ENCODE data around the gene SLC35F1. TPM values are rescaled to one million over a fixed set of nuclear protein-coding genes. Genes with fewer than 3 reads are reported as not detected.

SLC35F1 gene
- total and polyA plus RNA-seq, 3 experiments from 2014 or later, result not detected

DNA sequence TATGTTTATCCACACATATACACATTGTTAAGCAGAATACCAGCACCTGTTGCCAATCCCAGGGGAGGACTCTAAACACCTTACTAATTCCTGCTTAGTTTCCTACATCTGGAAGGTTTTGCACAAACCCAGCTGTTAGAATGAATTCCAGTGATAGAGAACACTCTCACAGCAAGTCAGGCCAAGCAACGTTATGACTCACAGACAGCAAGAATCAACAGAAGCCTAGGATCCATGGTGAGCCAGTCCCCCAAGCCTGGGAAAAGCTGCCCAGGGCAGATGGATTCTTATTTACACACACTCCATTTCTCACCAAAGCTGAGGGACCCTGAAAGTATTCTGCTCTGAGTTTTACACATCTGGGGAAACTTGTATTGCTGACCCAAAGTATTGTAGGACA lies 291.7 kb downstream of the SLC35F1 start:
- H3K4me1 Mint-ChIP-seq, result no peaks in the 10 kb centered on the region
- H3K9me3 Mint-ChIP-seq, result no peaks in the 10 kb centered on the region
- no peaks in the 10 kb centered on the region for H3K36me3 Mint-ChIP-seq
- DNase-seq, result no peak
- H3K4me3 Mint-ChIP-seq, result no peak overlapping the region
- no peaks in the 10 kb centered on the region for H3K36me3 ChIP-seq (ENCODE audit: insufficient read depth, low read length)
- no peaks in the 10 kb centered on the region for H3K27me3 ChIP-seq (ENCODE audit: insufficient read depth, low read length, poor library complexity, severe bottlenecking)
- H3K4me1 ChIP-seq (ENCODE audit: insufficient read depth, low read length), result no peaks in the 10 kb centered on the region
- peaks cover 3 to 12% of the 10 kb centered on the region in 2 donors for H3K27me3 Mint-ChIP-seq
- no peaks in the 10 kb centered on the region for H3K9me3 ChIP-seq (ENCODE audit: low read length)
- H3K4me3 ChIP-seq (ENCODE audit: low read length), result no peak overlapping the region
- H3K27ac ChIP-seq (ENCODE audit: low read depth, low read length), result no peak overlapping the region
- ChIA-PET CTCF (no interaction called here), POLR2A (no interaction called here)
- H3K27ac Mint-ChIP-seq, result no peak overlapping the region

DNA sequence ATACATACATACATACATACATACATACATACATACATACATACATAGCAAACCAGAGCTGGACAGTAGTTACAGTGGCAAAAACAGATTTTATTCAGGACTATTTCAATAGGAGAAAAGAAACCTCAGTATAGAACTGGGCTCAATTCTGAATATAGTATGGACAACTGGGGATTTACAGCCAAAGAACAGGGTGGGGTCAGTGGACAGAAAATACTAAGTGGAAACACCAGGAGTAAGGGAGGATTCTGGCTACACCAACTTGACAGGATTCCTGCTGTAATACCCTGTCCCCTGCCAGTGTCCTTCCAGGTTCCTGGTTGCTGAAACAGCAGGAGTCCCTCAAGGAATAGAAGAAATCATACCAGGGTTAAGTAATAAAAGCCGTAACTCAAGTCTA lies 293.1 kb downstream of the SLC35F1 start:
- Histone ChIP-seq H3K27me3 (ENCODE audit: insufficient read depth, low read length, poor library complexity, severe bottlenecking) (no peaks in the 10 kb centered on the region), H3K27ac (ENCODE audit: low read depth, low read length) (no peak overlapping the region), H3K9me3 (ENCODE audit: low read length) (no peaks in the 10 kb centered on the region), H3K4me1 (ENCODE audit: insufficient read depth, low read length) (no peaks in the 10 kb centered on the region), H3K4me3 (ENCODE audit: low read length) (no peak overlapping the region), H3K36me3 (ENCODE audit: insufficient read depth, low read length) (no peaks in the 10 kb centered on the region)
- Mint-ChIP-seq H3K9me3 (no peaks in the 10 kb centered on the region), H3K4me1 (no peaks in the 10 kb centered on the region), H3K27ac (no peak overlapping the region), H3K27me3 (peaks cover 3 to 12% of the 10 kb centered on the region in 2 donors), H3K36me3 (no peaks in the 10 kb centered on the region), H3K4me3 (no peak overlapping the region)
- DNase-seq, result no peak
- ChIA-PET CTCF (no interaction called here), POLR2A (no interaction called here)

DNA sequence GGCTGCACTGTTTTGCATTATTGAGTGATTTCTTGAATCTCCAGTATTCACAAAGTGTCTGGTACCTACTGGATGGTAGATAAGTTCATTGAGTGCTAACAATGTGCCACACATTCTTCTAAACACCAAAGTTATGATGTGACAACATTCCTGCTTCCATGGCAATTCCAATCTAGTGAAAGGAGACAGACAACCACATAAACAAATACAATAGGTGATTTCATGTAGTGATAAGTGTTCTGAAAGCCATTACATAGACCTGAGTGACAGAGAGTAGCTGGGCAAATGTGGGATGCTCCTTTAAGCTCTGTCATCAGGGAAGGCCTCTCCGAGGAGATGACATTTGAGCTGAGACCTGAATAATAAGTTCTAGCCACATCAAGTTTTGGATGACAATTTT lies 295.5 kb downstream of the SLC35F1 start:
- H3K4me1 ChIP-seq (ENCODE audit: insufficient read depth, low read length), result no peaks in the 10 kb centered on the region
- POLR2A ChIA-PET, result no interaction called here
- H3K36me3 ChIP-seq (ENCODE audit: insufficient read depth, low read length), result no peaks in the 10 kb centered on the region
- no peak for DNase-seq
- Mint-ChIP-seq H3K36me3 (no peaks in the 10 kb centered on the region), H3K27ac (no peak overlapping the region), H3K4me1 (no peaks in the 10 kb centered on the region), H3K4me3 (no peak overlapping the region), H3K27me3 (peaks cover 2 to 8% of the 10 kb centered on the region in 2 donors), H3K9me3 (no peaks in the 10 kb centered on the region)
- H3K27ac ChIP-seq (ENCODE audit: low read depth, low read length), result no peak overlapping the region
- no peaks in the 10 kb centered on the region for H3K9me3 ChIP-seq (ENCODE audit: low read length)
- H3K4me3 ChIP-seq (ENCODE audit: low read length), result no peak overlapping the region
- no peaks in the 10 kb centered on the region for H3K27me3 ChIP-seq (ENCODE audit: insufficient read depth, low read length, poor library complexity, severe bottlenecking)
- CTCF ChIA-PET, result no interaction called here

DNA sequence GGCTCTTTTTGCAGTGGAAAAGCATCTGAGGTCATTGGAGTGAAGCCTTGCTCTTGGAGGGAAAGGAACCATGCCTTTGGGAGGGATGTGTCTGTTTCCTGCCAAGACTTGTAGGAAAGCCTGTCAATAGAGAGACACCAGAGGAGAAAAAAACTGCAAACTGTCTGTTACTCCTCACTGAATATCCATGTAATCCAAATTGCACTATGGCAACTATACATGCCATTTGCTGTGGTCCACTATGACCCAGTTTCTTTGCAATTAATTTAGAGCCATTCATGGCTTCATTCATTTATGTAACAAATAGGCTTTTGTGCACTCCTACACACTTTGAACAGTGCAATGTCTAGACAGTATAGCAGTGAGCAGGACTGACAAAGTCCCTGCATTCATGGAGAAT lies 296.5 kb downstream of the SLC35F1 start:
- Mint-ChIP-seq H3K36me3 (no peaks in the 10 kb centered on the region), H3K4me3 (no peak overlapping the region), H3K27me3 (peaks cover 2 to 7% of the 10 kb centered on the region in 2 donors), H3K27ac (no peak overlapping the region), H3K9me3 (no peaks in the 10 kb centered on the region), H3K4me1 (no peaks in the 10 kb centered on the region)
- H3K9me3 ChIP-seq (ENCODE audit: low read length), result no peaks in the 10 kb centered on the region
- no peaks in the 10 kb centered on the region for H3K36me3 ChIP-seq (ENCODE audit: insufficient read depth, low read length)
- CTCF ChIA-PET, result no interaction called here
- no peaks in the 10 kb centered on the region for H3K27me3 ChIP-seq (ENCODE audit: insufficient read depth, low read length, poor library complexity, severe bottlenecking)
- H3K27ac ChIP-seq (ENCODE audit: low read depth, low read length), result no peak overlapping the region
- DNase-seq, result no peak
- no peak overlapping the region for H3K4me3 ChIP-seq (ENCODE audit: low read length)
- POLR2A ChIA-PET, result no interaction called here
- no peaks in the 10 kb centered on the region for H3K4me1 ChIP-seq (ENCODE audit: insufficient read depth, low read length)

DNA sequence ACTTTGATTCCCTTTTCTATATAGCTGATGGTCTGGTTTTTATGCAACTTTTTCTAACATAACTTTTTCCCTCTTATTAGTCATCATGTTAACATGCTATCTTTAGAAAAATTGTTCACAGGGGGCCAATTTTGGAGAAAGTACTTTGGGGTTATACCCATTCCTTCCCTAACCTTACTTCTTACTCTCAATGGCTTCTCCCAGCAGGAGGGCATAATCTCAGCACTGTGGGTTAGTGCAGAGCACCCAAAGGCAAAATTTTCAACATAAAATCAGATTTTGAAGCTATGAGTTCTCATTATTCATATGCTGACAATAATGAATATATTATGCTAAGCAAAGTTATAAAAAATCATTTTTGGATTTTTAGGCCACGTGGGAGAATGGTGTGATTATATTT lies 299.2 kb downstream of the SLC35F1 start:
- Histone ChIP-seq H3K27me3 (ENCODE audit: insufficient read depth, low read length, poor library complexity, severe bottlenecking) (no peaks in the 10 kb centered on the region), H3K36me3 (ENCODE audit: insufficient read depth, low read length) (no peaks in the 10 kb centered on the region), H3K4me1 (ENCODE audit: insufficient read depth, low read length) (no peaks in the 10 kb centered on the region), H3K27ac (ENCODE audit: low read depth, low read length) (no peak overlapping the region), H3K4me3 (ENCODE audit: low read length) (no peak overlapping the region), H3K9me3 (ENCODE audit: low read length) (no peaks in the 10 kb centered on the region)
- POLR2A ChIA-PET, result no interaction called here
- Mint-ChIP-seq H3K4me3 (no peak overlapping the region), H3K9me3 (no peaks in the 10 kb centered on the region), H3K36me3 (no peaks in the 10 kb centered on the region), H3K4me1 (no peaks in the 10 kb centered on the region), H3K27ac (no peak overlapping the region), H3K27me3 (peaks cover 0 to 2% of the 10 kb centered on the region in 2 donors)
- CTCF ChIA-PET, result no interaction called here
- no peak for DNase-seq

DNA sequence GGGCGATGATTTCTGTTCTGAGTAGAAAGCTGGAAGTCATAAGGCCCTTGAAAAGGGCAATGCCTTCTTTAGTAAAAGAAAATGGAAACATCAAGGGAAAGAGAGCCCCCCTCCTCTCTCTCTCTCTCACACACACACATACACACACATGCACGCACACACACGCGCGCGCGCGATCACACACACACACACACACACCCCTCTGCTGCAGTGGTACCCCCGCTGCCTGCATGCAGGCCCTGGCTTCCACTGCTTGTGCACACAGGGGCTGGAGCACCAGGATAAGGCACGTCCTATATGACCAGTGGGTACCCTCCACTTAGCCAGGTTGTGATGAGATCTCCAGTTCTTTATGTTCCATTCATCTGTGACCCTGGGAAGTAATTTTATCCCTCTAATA lies 300.9 kb downstream of the SLC35F1 start:
- Mint-ChIP-seq H3K4me1 (no peaks in the 10 kb centered on the region), H3K27me3 (peaks cover 0 to 5% of the 10 kb centered on the region in 2 donors), H3K4me3 (no peak overlapping the region), H3K27ac (no peak overlapping the region), H3K9me3 (no peaks in the 10 kb centered on the region), H3K36me3 (no peaks in the 10 kb centered on the region)
- Histone ChIP-seq H3K27me3 (ENCODE audit: insufficient read depth, low read length, poor library complexity, severe bottlenecking) (no peaks in the 10 kb centered on the region), H3K9me3 (ENCODE audit: low read length) (no peaks in the 10 kb centered on the region), H3K27ac (ENCODE audit: low read depth, low read length) (no peak overlapping the region), H3K36me3 (ENCODE audit: insufficient read depth, low read length) (no peaks in the 10 kb centered on the region), H3K4me3 (ENCODE audit: low read length) (no peak overlapping the region), H3K4me1 (ENCODE audit: insufficient read depth, low read length) (no peaks in the 10 kb centered on the region)
- DNase-seq, result no peak
- CTCF ChIA-PET, result no interaction called here
- POLR2A ChIA-PET, result no interaction called here

DNA sequence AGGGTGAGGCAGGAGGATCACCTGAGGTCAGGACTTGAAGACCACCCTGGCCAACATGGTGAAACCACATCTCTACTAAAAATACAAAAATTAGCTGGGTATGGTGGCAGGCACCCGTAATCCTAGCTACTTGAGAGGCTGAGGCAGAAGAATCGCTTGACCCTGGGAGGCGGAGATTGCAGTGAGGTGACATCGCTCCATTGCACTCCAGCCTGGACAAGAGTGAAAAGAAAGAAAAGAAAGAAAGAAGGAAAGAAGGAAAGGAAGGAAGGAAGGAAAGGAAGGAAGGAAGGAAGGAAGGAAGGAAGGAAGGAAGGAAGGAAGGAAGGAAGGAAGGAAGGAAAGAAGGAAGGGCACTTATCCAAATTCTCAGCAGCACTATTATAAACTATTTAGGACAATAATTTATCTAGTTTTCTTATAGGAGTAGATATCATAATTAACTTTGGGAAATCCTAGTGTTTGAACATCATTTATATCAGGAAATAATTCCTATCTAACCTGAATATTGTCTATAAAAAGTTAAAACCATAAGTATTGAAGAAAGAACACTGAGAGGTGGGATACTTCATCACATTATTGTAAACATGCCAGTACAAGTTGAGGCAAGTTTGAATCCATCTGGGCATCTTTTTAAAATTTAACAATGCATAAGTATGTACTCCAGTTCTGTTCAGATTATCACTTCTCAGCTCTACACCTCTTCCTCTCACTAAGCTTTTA lies 305.5 kb downstream of the SLC35F1 start:
- no peak for DNase-seq
- H3K9me3 ChIP-seq (ENCODE audit: low read length), result no peaks in the 10 kb centered on the region
- no peak overlapping the region for H3K4me3 ChIP-seq (ENCODE audit: low read length)
- H3K4me3 Mint-ChIP-seq, result no peak overlapping the region
- POLR2A ChIA-PET, result no interaction called here
- H3K4me1 ChIP-seq (ENCODE audit: insufficient read depth, low read length), result no peaks in the 10 kb centered on the region
- no peaks in the 10 kb centered on the region for H3K9me3 Mint-ChIP-seq
- no peak overlapping the region for H3K27ac Mint-ChIP-seq
- H3K36me3 ChIP-seq (ENCODE audit: insufficient read depth, low read length), result no peaks in the 10 kb centered on the region
- CTCF ChIA-PET, result no interaction called here
- H3K27me3 Mint-ChIP-seq, result peaks cover 3 to 7% of the 10 kb centered on the region in 2 donors
- H3K4me1 Mint-ChIP-seq, result no peaks in the 10 kb centered on the region
- no peaks in the 10 kb centered on the region for H3K27me3 ChIP-seq (ENCODE audit: insufficient read depth, low read length, poor library complexity, severe bottlenecking)
- no peak overlapping the region for H3K27ac ChIP-seq (ENCODE audit: low read depth, low read length)
- H3K36me3 Mint-ChIP-seq, result no peaks in the 10 kb centered on the region

DNA sequence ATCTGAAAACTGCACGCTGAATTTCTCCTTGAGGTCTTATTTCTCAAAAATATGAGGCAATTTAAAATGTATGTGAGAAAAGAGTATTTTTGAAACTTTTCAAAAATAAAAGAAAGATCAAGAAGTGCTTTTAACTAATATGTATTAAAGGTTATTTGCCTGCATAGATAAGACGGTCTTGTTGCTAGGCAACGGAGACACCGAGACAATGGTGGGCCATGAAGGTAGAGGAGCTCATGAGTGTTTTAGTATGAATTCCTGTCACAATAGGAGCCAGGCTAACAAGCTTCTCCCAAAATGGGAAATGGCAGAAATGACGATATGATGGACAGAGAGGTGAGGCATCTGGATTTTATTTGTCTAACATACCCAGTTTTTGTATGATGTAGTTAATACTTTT lies 308.2 kb downstream of the SLC35F1 start:
- CTCF ChIA-PET, result no interaction called here
- no peak overlapping the region for H3K27ac Mint-ChIP-seq
- Histone ChIP-seq H3K27me3 (ENCODE audit: insufficient read depth, low read length, poor library complexity, severe bottlenecking) (no peaks in the 10 kb centered on the region), H3K4me1 (ENCODE audit: insufficient read depth, low read length) (no peaks in the 10 kb centered on the region), H3K27ac (ENCODE audit: low read depth, low read length) (no peak overlapping the region), H3K9me3 (ENCODE audit: low read length) (no peaks in the 10 kb centered on the region), H3K4me3 (ENCODE audit: low read length) (no peak overlapping the region), H3K36me3 (ENCODE audit: insufficient read depth, low read length) (no peaks in the 10 kb centered on the region)
- POLR2A ChIA-PET, result no interaction called here
- H3K4me1 Mint-ChIP-seq, result no peaks in the 10 kb centered on the region
- H3K36me3 Mint-ChIP-seq, result no peaks in the 10 kb centered on the region
- H3K27me3 Mint-ChIP-seq, result peaks cover 3 to 11% of the 10 kb centered on the region in 2 donors
- peaks cover 0 to 4% (median 0%) of the 10 kb centered on the region in 5 donors for H3K9me3 Mint-ChIP-seq
- no peak for DNase-seq
- no peak overlapping the region for H3K4me3 Mint-ChIP-seq

DNA sequence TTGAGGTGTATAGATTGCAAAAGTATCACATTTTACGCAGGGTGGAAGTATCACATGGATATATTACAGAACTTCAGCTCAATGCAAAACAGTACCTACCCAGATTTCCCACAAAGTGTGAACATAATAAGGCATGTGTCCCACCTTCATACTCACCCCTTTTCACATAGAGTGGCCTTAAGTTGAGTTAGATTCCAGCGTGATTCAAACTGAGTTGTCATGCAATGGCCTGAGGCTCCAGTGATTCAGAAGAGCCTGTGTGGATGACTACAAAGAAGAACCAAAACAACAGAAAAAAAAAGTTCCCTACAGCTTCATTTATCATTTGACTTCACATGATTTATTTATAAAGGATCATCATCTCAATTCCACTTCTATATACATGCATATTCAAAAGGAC lies 309.7 kb downstream of the SLC35F1 start:
- Mint-ChIP-seq H3K9me3 (peaks cover 0 to 4% (median 0%) of the 10 kb centered on the region in 5 donors), H3K27me3 (peaks cover 3 to 11% of the 10 kb centered on the region in 2 donors), H3K27ac (no peak overlapping the region), H3K4me1 (no peaks in the 10 kb centered on the region), H3K4me3 (no peak overlapping the region), H3K36me3 (no peaks in the 10 kb centered on the region)
- Histone ChIP-seq H3K36me3 (ENCODE audit: insufficient read depth, low read length) (no peaks in the 10 kb centered on the region), H3K4me3 (ENCODE audit: low read length) (no peak overlapping the region), H3K9me3 (ENCODE audit: low read length) (no peaks in the 10 kb centered on the region), H3K27me3 (ENCODE audit: insufficient read depth, low read length, poor library complexity, severe bottlenecking) (no peaks in the 10 kb centered on the region), H3K4me1 (ENCODE audit: insufficient read depth, low read length) (no peaks in the 10 kb centered on the region), H3K27ac (ENCODE audit: low read depth, low read length) (no peak overlapping the region)
- POLR2A ChIA-PET, result no interaction called here
- DNase-seq, result no peak
- CTCF ChIA-PET, result no interaction called here

Data from CD8-positive, alpha-beta memory T cell (primary cell).